Measurements from ENCODE around the gene ZNF497.

The ZNF497 gene

DNA sequence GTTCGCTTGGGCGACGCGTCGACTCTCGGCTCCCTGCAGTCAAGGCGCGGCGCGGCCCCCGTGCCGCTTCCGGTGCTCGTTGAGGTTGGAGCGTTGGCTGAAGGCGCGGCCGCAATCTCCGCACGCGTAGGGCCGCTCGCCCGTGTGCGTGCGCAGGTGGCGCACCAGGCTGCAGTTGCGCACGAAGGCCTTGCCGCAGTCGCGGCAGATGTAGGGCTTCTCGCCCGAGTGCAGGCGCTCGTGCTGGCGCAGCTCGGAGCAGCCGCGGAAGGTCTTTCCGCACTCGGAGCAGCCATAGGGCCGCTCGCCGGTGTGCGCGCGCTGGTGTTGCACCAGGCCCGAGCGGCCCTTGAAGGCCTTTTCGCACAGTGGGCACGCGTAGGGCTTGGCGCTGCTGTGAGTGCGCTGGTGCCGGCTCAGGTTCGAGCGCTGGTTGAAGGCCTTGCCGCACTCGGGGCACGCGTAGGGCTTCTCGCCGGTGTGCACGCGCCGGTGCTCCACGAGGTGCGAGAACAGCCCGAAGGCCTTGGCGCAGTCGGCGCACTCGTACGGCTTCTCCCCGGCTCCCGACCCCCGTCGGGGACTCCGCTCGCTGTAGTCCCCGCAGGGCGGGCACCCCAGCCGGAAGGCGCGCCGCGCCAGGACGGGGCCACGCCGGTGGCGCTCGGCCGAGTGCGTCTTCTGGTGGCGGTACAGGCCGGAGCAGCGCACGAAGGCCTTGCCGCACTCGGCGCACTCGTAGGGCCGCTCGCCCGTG lies 5.3 kb upstream of the ZNF497 start:
- no peak for DNase-seq (ENCODE audit: low read depth)

DNA sequence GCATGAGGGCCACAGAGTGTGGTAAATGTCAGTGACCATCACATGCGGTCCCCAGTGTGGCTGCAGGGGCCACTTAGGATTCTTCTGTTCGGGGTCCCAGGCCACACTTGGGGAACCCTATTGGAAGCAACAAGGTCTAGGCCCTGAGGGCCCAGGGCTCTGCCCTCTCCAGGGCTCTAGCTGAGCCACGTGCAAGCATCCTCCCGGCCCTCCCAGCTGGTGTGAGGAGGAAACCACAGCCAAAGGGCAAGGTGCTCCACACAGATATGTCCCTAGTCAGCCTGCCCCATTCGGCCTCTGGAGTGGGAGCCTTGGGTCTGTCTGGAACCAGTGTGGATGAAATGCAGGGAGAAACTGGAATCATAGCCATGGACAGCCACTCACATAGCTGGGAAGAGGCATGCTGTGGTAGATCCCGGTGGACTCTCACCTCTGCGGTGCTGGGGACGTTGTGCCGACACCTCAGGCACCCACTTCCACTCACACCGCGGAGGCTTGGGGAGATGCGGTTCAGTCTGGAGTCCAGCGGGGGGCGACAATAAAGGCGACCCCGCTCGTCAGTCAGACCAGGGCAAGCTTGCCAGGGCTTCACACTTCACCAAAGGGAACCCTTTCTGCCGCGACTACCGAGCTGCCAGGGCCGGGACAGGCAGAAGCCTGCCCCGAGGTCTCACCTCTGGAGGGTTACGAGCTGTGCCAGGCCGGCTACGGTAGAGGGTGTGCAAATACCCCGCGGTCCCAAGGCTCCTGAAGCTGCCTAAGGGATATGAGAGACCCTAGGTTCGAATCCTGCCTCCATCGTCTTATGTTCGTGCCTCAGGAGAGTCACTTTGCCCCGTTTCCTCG lies 4.3 kb upstream of the ZNF497 start:
- DNase-seq (ENCODE audit: low read depth) = no peak

DNA sequence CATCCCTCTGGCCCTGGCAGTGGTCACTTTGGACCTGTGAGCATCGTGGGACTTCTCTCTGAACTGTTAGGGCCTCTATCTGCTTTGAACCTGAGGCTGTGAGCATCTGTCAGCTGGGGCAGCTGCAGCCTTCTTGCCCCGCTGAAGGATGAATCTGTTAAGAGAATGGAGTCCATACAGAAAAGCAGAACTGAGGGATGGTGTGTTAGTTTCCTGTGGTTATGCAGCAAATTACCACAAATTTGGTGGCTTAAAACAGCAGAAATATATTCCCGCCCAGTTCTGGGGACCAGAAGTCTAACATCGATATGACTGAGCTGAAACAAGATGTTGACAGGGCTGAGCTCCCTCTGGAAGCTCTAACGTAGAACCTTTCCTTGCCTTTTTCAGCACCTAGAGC lies 1.6 kb upstream of the ZNF497 start:
- DNase-seq (ENCODE audit: low read depth) = no peak

DNA sequence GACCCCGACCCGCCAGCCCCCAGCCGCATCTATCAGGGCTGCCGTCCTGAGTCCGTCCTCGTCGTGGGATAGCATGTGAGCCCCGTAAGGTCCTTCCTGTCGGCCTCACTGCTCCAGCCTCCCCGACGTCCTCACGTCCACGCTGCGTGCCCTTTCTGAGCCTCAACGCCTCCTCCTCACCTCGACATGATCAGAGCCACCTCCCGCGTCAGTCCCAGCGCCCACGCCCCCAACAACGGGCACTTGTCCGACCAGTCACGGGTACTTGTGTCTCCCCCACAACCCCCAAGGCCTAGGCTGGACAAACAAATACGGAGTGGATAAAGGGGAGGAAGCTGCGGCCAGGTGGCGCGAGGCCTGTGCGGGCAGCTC lies 665 bp downstream of the ZNF497 start:
- peak; percentile 31 for DNase-seq (ENCODE audit: low read depth)

DNA sequence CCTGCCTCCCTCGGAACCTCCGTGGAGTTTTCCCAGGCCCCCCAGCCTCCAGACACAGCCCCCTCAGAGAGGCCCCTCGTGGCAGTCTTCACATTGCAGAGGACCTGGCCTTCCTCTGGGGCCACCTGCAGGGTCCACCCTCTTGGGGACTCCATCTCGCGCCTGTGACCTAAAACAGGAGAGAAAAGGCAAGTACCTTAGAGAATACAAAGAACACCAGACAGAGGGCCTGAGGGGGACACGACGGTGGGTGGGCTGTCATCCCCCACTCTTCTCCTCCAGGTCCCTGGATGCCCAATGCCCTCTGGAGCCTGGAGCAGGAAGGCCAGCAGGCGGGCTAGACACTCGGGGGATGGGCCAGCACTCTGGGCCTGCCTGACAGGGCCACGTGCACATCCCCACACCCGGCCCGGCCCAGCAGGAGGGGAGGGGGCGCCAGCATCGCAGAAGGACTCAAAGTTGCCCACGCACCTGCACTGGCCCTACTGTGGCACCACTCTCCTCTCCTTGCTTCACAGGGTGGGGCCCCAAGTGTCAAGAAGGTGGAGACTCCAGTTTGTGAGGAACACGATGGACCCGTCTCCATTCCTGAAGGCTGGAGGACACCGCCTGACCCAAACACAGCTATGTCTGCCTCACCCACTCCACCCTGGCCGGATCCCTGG lies 4.9 kb downstream of the ZNF497 start:
- no peak for DNase-seq (ENCODE audit: low read depth)

DNA sequence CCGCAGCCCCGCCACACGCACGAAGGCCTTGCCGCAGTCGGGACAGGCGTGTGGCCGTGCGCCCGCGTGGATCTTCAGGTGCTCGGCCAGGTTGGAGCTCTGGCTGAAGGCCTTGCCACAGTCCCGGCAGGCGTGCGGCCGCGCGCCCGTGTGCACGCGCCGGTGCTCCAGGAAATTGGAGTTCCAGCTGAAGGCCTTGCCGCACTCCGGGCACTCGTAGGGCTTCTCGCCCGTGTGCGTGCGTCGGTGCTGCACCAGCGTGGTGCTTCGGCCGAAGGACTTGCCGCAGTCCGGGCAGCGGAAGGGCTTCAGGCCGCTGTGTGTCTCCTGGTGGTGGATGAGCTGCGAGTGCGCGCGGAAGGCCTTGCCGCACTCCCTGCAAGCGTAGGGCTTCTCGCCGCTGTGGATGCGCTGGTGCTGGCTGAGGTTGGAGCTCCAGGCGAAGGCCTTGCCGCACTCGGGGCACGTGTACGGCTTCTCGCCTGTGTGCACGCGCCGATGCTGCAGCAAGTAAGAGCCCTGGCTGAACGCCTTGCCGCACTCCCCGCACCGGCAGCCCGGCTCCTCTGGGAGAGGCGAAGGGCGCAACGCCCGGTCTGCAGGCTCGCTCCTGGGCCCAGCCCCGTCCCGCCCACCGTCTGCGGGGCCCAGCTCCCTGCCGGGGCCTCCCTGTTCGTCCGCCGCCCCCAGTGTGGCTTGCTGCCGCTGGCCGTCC lies 5.6 kb downstream of the ZNF497 start:
- DNase-seq (ENCODE audit: low read depth) = no peak

DNA sequence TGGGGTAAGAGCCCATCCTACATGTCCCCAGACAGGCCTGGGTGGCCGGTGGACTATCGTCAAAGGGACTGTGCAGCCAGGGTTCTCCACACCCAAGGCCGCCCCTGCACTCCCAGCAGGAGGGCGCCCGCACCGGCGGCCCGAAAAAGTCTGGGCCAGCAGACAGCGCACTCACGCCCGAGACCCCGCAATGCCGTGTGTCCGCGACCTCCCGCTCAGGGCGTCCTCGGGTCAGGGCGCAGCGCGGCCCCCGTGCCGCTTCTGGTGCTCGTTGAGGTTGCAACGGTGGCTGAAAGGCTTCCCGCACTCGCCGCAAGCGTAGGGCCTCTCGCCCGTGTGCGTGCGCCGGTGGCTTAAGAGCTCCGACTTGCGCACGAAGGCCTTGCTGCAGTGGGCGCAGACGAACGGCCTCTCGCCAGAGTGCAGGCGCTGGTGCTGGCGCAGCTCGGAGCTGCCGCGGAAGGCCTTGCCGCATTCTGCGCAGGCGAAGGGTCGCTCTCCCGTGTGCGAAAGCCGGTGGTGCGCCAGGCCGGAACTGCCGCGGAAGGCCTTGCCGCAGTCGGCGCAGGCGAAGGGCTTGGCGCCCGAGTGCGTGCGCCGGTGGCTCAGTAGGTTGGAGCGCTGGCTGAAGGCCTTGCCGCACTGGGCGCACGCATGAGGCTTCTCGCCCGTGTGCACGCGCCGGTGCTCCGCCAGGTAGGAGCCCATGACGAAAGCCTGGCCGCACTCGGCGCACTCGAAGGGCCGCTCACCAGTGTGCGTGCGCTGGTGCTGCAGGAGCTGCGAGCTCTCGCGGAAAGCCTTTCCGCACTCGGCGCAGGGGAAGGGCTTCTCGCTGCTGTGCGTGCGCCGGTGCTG lies 6.4 kb downstream of the ZNF497 start:
- DNase-seq (ENCODE audit: low read depth) = no peak

DNA sequence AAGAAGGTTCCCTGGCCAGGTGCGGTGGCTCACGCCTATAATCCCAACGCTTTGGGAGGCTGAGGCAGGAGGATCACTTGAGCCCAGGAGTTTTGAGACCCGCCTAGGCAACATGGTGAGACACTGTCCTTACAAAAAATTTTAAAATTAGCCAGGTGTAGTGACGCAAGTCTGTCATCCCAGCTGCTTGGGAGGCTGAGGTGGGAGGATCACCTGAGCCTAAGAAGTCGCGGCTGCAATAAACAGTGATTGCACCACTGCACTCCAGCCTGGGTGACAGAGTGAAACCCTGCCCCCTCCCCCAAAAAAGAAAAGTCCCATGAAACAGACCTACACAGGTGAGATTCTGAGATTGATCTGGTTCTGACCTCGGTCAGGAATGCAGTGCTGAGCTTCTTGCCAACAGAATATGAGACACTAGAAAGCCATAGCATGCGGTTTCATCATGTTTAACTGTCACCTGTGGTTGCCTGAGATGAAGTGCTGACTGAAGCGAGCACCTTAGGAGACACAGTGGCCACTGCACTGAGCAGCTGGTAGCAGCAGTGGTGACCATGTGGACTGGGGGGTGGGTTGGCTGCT lies 7.2 kb downstream of the ZNF497 start:
- no peak for DNase-seq (ENCODE audit: low read depth)

DNA sequence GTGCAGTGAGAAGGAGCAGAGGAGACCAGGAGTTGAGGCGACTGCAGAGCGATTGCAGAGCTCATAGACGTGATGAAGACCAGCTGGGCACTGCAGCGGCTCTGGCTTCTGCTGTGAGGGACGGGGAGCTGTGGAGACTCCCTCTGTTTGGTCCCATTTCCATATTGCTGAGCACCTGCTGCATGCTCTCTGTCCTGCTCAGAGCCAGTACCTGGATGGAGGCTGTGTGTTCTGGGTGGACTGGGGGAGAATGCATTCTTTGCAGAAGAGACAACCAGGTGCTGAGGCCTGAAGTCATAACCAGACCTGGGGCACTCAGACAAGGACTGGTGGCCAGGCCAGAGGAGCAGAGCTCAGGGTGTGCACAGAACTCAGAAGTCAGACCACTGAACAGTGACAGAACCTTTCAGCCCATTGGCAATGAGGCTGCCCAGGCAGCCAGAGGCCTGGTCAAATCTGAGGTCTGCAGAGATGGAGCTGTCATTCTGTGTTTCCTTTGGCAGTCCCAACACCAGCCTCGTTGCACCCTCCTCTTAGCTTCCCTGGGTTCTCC lies 8.0 kb downstream of the ZNF497 start:
- DNase-seq (ENCODE audit: low read depth) = no peak

DNA sequence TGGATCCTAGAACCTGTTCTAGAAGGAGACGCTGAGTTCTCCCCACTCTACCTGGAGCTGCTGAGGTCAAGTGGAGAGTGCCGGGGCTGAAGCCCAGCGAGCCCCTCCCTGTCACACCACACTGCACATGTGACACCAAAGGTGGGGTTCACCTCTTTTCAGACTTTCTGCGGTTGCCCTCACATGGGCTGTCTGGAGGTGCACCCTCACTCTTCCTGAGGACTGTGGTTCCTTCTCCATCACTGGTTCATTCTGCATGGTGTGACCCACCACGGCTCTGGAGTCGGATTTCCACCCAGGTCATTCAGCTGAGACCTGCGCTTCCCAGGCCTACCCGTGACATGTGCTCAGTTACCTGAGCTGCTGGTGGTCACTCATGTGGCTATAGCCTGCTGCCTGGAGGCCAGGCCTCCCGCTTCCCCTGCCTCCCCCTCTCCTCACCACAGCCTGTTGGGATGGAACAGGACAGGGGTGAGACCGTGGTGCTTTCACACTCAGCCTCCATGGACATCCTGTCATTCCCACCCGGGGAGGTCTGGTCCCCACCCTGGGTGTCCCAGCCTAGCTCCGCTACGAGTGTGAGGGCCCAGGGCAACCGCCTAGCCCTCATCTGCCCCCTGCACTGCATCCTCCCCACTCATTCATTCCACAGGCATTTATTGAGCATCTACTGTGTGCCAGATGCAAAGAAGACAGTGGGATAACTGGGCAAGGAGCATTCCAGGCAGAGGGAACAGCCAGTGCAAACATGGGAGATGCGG lies 8.7 kb downstream of the ZNF497 start:
- no peak for DNase-seq (ENCODE audit: low read depth)

DNA sequence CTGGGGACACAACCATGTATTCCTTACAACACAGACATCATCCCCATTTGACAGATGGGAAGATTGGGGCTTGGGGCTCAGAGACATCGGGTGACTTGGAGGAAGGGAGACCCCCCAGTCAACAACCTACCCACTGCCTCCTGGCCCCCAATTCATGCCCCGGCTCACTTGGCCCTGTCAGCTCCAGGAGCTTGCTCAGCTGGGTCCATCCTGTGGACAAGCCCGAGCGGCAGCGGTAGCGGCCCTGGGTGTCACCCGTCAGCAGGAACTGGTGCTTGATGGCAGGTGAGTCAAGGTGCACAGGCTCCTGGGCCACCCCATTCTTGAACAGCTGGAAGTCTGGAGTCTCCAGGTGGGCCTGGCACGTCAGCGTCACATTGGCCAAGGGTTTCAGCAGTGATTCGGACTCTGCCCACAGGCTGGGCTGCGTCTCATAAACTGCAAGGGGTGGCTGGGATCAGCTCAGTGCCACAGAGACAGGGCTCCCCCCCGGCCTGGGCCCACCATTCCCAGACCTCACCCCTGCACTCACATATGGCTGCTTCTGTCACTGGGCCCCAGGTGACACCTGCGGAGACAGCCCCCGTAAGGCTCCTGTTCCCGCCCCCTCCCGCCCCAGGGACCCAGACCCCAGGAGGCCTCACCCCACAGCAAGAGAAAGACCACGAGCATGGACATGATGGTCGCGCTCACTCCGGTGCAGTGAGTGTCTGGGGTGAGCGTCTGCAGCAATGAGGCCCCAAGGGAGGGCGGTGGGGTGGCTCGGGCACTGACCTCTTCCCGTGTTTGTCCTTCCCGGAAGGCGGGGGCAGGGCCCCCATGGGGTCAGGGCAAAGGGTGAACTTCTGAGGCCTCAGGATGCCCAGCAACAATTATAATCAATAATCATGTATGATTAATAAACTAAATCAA lies 9.5 kb downstream of the ZNF497 start, which contains the start of gene A1BG:
Gene A1BG (minus strand): TSS at position 733 of the 912 bp plus-strand sequence. CDS start 55 bp downstream, at position 678.
- no peak for DNase-seq (ENCODE audit: low read depth)

DNA sequence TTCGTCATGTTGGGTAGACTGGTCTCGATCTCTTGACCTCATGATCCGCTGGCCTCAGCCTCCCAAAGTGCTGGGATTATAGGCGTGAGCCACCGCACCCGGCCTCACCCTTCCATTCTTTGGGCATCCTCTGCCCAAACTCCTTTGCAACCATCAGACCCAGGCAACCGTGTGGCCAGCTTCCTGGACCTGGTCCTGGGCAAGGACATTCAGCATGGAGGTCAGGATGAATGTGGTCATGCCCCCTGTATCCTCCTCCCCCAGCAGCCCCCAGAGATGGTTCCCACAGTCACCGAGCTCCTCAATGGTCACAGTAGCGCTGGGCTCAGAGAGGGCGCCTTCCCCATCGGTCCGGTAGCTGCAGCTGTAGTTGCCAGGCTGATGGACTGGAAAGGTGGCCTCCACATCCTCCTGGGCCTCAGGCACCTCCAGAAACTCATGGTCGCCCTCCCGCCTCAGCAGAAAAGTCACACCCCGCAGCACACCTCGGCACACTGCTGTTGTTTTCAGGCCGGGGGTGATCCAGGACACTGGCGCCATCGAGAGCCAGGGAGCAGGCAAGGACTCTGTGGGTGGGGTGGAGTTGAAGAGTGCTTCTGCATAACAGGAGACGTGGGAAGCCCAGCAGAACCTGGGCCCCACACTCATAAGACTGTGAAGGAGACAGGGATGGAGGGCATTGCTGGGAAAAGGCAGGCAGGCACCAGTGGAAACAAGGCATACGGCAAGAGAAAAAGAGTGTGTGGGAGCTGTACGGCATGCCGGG lies 10.4 kb downstream of the ZNF497 start:
- no peak for DNase-seq (ENCODE audit: low read depth)

DNA sequence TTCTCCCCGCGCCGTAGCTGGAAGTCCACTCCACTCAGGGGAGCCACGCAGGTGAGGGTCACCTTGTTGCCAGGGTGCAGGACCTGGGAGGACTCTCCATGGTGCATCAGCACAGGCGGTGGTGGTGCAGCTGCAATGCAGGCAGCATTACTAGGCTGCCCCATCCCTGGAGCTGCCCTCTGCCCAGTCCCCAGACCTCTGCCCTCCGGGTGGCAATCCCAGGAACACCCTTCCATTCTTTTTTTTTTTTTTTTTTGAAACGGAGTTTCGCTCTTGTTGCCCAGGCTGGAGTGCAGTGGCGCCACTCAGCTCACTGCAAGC lies 11.0 kb downstream of the ZNF497 start:
- DNase-seq (ENCODE audit: low read depth) = no peak

DNA sequence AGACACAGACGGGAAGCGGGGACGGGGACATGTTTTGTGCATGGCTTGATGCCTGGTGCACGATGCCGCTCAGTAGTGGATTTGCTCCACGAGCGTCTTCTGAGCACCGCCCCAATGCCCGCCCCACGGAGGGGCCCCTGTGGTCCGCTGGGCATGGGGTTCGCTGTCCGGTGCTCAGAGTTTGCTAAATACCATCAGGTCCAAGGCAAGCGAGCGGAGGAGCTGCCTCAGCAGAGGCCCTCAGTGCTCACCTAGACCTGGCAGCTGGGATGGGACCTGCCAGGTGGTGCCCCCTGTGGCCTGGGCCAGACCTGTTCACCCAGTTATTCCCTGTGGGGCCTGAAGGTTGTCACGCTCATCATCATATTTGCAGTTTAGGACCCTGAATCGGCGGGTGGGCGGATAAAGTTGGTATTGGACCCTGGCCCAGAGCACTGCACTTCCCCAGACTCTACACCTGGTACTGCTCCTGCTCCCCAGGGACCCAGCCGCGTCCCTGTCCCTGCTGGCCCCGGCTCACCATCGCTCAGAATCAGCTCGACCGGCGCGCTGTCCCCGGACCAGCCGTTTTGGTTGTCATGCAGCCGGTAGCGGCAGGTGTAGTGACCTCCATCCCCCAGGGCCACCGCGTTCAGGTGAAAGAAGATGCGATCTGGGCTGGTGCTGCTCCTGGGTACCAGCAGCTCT lies 11.5 kb downstream of the ZNF497 start:
- no peak for DNase-seq (ENCODE audit: low read depth)

DNA sequence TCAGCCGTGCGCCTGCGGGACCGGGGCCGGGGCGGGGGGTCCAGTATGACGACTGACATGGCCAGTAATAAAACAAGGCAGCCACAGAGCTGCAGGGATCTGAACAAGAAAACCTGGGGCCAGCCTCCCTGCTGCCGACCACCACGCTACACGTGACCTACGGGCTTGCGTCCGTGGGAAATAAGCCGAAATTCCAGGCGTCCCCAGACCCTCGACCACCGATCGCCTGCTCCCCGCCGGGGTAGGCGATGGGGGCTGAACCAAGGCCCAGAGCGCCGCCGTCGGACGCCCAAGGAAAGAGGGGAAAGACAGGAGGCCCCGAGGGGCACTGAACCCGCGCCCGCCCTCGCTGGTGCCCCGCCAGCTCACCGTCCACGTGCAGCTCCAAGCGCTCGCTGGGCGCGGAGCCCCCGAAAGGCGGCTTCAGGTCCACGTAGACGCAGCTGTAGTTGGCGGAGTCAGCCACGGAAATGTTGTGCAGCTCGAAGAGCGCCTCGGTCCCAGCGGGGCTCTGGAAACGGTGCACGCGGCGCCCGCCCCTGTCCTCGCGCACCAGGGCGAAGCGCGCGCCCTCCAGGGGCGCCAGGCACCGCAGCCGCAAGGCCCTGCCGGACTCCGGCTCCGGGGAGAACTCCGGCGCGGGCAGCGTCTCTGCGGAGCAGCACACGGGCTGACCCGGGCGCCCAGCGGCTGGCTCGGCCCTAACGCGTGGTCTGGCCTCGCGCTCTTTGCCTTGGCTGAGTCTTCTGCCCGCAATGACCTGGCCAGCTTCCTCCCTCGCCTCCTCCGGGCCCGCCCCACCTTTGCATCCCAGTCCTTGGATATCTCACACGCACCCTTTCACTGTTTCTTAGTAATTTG lies 12.3 kb downstream of the ZNF497 start:
- no peak for DNase-seq (ENCODE audit: low read depth)

DNA sequence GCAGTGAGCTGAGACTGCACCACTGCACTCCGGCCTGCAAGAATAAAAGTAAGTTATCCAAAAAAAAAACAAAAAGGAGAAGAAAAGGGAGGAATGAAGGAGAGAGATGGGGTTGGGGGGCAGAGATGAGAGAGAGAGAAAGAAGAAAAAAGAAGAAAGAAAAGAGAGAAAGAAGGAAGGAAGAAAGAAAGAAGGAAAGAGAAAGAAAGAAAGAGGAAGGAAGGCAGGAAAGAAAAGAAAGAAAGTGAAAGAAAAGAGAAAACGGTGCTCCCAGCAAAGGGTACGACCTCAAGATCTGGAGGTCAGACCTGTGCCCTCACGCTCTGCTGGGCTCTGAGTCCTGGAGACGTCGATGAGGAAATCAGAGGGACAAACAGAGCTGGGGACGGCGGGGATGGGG lies 13.0 kb downstream of the ZNF497 start:
- no peak for DNase-seq (ENCODE audit: low read depth)

Measured in activated gamma-delta T cell treated with anti-CD3 and anti-CD28 coated beads, Interleukin-2, amount 50 U/mL, for 16 hours (primary cell).